PC-9 (cell line): ENCODE measurements around the gene AMBRA1. TPM values are rescaled to one million over a fixed set of nuclear protein-coding genes. Genes with fewer than 3 reads are reported as not detected.

Source experiments
- BruUV-seq: library from RNA; stranded (reverse); fragments of 400-500 nt; replicated peaks from 2 replicates; lab custom pipeline; 2021; lab: Mats Ljungman, UMichigan
- CTCF ChIA-PET: fragments of 300-600 bp; sonication (Branson Sonifier 250); formaldehyde crosslinking; loops from one replicate; lab custom pipeline; 2022; ENCODE audit warnings: antibody characterized with exemption; lab: Charles Lee
- POLR2A ChIA-PET: fragments of 300-600 bp; sonication (Branson Sonifier 250); formaldehyde crosslinking; loops from one replicate; lab custom pipeline; 2022; ENCODE audit warnings: antibody characterized with exemption; ENCODE audit not compliant: unreplicated experiment; lab: Charles Lee
- DNase-seq, 2 experiments: peaks; one replicate each; pipeline versions ENCODE4 v3.0.0 to v3.0.0-alpha.2; 2015 to 2022; ENCODE audit warnings: mixed read lengths in 1 of 2
- H2AFZ ChIP-seq: fragments of 200-600 bp; sonication (generic); 2 replicates; pipeline ENCODE4 v1.8.1; 2017; ENCODE audit warnings: antibody characterized with exemption
- H3F3A ChIP-seq: fragments of 200-600 bp; sonication (generic); 2 replicates; pipeline ENCODE4 v1.8.1; 2017; ENCODE audit warnings: antibody characterized with exemption, mild to moderate bottlenecking, low read depth; ENCODE audit not compliant: insufficient read depth
- H3K27ac ChIP-seq: fragments of 200-600 bp; sonication (generic); 2 replicates; pipeline ENCODE4 v1.6.1; 2016; ENCODE audit warnings: mixed run types
- H3K27me3 ChIP-seq: fragments of 200-600 bp; sonication (generic); 2 replicates; pipeline ENCODE4 v1.6.1; 2016; ENCODE audit warnings: low read depth, mixed run types; ENCODE audit not compliant: insufficient read depth
- H3K36me3 ChIP-seq: fragments of 200-600 bp; sonication (generic); 2 replicates; pipeline ENCODE4 v1.6.1; 2016; ENCODE audit warnings: low read depth, mixed run types
- H3K4me1 ChIP-seq: fragments of 200-600 bp; sonication (generic); replicated peaks from 2 replicates; pipeline ENCODE4 v1.6.1; 2016; ENCODE audit warnings: mixed run types; ENCODE audit not compliant: insufficient read depth
- H3K4me2 ChIP-seq: fragments of 200-600 bp; sonication (generic); 2 replicates; pipeline ENCODE4 v1.6.1; 2017; ENCODE audit warnings: mixed run types
- H3K4me3 ChIP-seq: fragments of 200-600 bp; sonication (generic); 2 replicates; pipeline ENCODE4 v1.6.1; 2016; ENCODE audit warnings: mixed run types
- H3K79me2 ChIP-seq: fragments of 200-600 bp; sonication (generic); 2 replicates; pipeline ENCODE4 v1.6.1; 2017; ENCODE audit warnings: low read depth, mixed run types
- H3K9me2 ChIP-seq: fragments of 200-600 bp; sonication (generic); 2 replicates; pipeline ENCODE4 v1.8.1; 2017; ENCODE audit warnings: mild to moderate bottlenecking; ENCODE audit not compliant: insufficient read depth
- H3K9me3 ChIP-seq: fragments of 200-600 bp; sonication (generic); 2 replicates; pipeline ENCODE4 v1.8.1; 2016; ENCODE audit warnings: low read depth; ENCODE audit not compliant: insufficient read depth
- H4K20me1 ChIP-seq: fragments of 200-600 bp; sonication (generic); 2 replicates; pipeline ENCODE4 v1.8.1; 2017; ENCODE audit not compliant: insufficient read depth
- CTCF ChIP-seq: fragments of 200-600 bp; sonication (generic); conservative IDR thresholded peaks from 2 replicates; pipeline ENCODE4 v1.6.1; 2017; ENCODE audit warnings: mixed run types, antibody characterized with exemption, mild to moderate bottlenecking, moderate library complexity
- EZH2 ChIP-seq: fragments of 200-600 bp; sonication (generic); IDR thresholded peaks from 2 replicates; pipeline ENCODE4 v1.8.0; 2017; ENCODE audit warnings: antibody characterized with exemption, low read depth
- intact Hi-C: fragments of 100-400 bp; cut with micrococcal nuclease; formaldehyde crosslinking; loops from one replicate; pipeline ENCODE4 v1.10.0; 2022; ENCODE audit not compliant: unreplicated experiment
- total RNA-seq: library from RNA; stranded (reverse); gene quantifications from 2 replicates; pipeline ENCODE4 v1.2.3, GENCODE V29; 2021

The AMBRA1 gene
- total RNA-seq, 1 experiment from 2014 or later: 41.4 TPM

GRCh38 chr11:46535688-46536087 lies 58.1 kb downstream of the AMBRA1 start:
- no peak overlapping the region for H2AFZ ChIP-seq
- H4K20me1 ChIP-seq: peaks cover 67% of the 10 kb centered on the region
- ChIA-PET CTCF (interaction anchor here (0.5 kb wide), 1 partner anchor 14 kb away, joined by 3 read pairs; no protein-coding TSS in a partner anchor), POLR2A (no interaction called here)
- no peaks in the 10 kb centered on the region for H3K9me2 ChIP-seq
- H3K4me2 ChIP-seq: no peak overlapping the region
- no peak for DNase-seq
- TF ChIP-seq EZH2: no peak
- TF ChIP-seq CTCF: no peak
- H3K27me3 ChIP-seq: no peaks in the 10 kb centered on the region
- intact Hi-C loops: loop anchor here (2.0 to 5.0 kb wide), 2 partner anchors 288 to 529 kb away; no protein-coding TSS in a partner anchor
- no TSS peak for BruUV-seq
- H3F3A ChIP-seq: peaks cover 8% of the 10 kb centered on the region
- no peak overlapping the region for H3K27ac ChIP-seq
- H3K4me3 ChIP-seq: no peak overlapping the region
- H3K36me3 ChIP-seq: 0 out of 2 replicates have a peak, but pooled peaks cover 3% of the 10 kb centered on the region
- H3K4me1 ChIP-seq: peaks cover 8% of the 10 kb centered on the region; the same call in 1 of the 2 replicates
- H3K79me2 ChIP-seq: peaks cover 81% of the 10 kb centered on the region
- no peaks in the 10 kb centered on the region for H3K9me3 ChIP-seq

DNA sequence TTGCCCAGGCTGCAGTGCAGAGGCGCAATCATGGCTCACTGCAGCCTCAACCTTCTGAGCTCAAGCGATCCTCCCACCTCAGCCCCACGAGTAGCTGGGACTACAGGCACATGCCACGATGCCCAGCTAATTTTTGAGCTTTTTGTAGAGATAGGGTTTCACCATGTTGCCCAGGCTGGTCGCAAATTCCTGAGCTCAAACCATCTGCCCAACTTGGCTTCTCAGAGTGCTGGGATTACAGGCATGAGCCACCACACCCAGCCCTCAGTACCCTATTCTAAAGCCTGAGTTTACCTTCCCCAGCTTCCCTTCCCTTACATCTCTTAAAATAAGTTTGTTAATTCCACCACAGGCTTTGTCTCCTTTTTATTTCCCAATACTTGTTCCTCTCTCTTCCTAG lies 59.1 kb downstream of the AMBRA1 start:
- peaks cover 85% of the 10 kb centered on the region for H3K79me2 ChIP-seq
- BruUV-seq: no TSS peak
- H3K9me3 ChIP-seq: no peaks in the 10 kb centered on the region
- intact Hi-C loops: loop anchor here (5.0 kb wide), 1 partner anchor 287 kb away; no protein-coding TSS in a partner anchor
- DNase-seq: no peak
- TF ChIP-seq EZH2 (no peak), CTCF (no peak)
- H3K4me2 ChIP-seq: no peak overlapping the region
- no peak overlapping the region for H3K27ac ChIP-seq
- H3K9me2 ChIP-seq: no peaks in the 10 kb centered on the region
- H2AFZ ChIP-seq: no peak overlapping the region
- H3K4me3 ChIP-seq: no peak overlapping the region
- H3K4me1 ChIP-seq: peaks cover 8% of the 10 kb centered on the region; the same call in 1 of the 2 replicates
- ChIA-PET CTCF (no interaction called here), POLR2A (no interaction called here)
- H3F3A ChIP-seq: peaks cover 18% of the 10 kb centered on the region
- no peaks in the 10 kb centered on the region for H3K27me3 ChIP-seq
- H4K20me1 ChIP-seq: peaks cover 69% of the 10 kb centered on the region
- H3K36me3 ChIP-seq: no peaks in the 10 kb centered on the region

DNA sequence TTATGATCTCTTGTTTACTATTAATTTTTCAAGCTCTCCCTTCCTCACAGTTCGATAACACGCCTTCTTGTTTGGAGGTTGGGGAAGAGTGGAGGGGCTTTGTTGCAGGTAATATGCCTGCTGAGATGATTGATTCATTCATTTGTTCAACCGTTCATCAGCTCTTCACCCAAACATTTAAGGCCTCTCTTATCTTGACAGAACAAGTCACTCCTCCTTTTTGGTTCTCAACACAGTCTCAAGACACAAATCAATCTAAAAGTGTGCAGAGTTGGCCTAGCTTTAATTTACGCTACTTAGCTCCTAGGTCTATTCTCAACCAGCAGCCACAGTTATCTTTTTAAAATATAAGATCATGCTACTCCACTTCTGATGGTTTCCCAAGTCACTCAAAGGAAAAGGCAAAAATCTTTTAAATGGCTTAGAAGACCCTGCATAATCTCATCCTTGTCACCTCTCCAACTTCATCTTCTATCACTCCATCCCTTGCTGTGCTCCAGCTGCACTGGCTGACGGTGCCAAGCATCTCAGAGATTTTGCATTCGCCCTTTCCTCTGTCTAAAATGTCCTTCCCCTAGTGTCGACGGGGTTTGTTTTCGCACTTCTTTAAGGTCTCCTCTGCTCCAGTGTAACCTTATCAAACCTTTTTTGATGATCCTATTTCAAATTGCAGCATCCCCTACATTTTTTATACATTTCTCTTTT lies 60.3 kb downstream of the AMBRA1 start:
- no peaks in the 10 kb centered on the region for H3K9me2 ChIP-seq
- H3K36me3 ChIP-seq: no peaks in the 10 kb centered on the region
- H3K9me3 ChIP-seq: no peaks in the 10 kb centered on the region
- H3K4me1 ChIP-seq: peaks cover 8% of the 10 kb centered on the region; the same call in 1 of the 2 replicates
- H3K27ac ChIP-seq: no peak overlapping the region
- DNase-seq: no peak
- H3K27me3 ChIP-seq: no peaks in the 10 kb centered on the region
- no peak overlapping the region for H3K4me3 ChIP-seq
- H4K20me1 ChIP-seq: peaks cover 79% of the 10 kb centered on the region
- ChIA-PET CTCF (interaction anchor here (0.6 kb wide), 1 partner anchor 160 kb away, joined by 3 read pairs; no protein-coding TSS in a partner anchor), POLR2A (interaction anchor here (0.5 to 0.6 kb wide), 2 partner anchors 27 to 44 kb away, joined by 3 to 5 read pairs; no protein-coding TSS in a partner anchor)
- no peak overlapping the region for H2AFZ ChIP-seq
- peaks cover 24% of the 10 kb centered on the region for H3F3A ChIP-seq
- TF ChIP-seq CTCF (no peak), EZH2 (no peak)
- H3K79me2 ChIP-seq: peaks cover 86% of the 10 kb centered on the region
- BruUV-seq: no TSS peak
- intact Hi-C loops: no loop called here
- no peak overlapping the region for H3K4me2 ChIP-seq
